Motor neuron (in vitro differentiated cells): ENCODE results near the gene LDLRAD4. TPM values are rescaled to one million over a fixed set of nuclear protein-coding genes. Genes with fewer than 3 reads are reported as not detected.
A peak's percentile ranks its signal among the peaks of the same experiment; 100 is the strongest.
"Not testable (repeated sequence)": the region's sequence is repeated elsewhere in the genome, so short reads cannot be mapped to it uniquely, and the experiment has no call there.

Experiments
- ATAC-seq, 8 experiments: fragments of 200-7000 bp; cut with Tn5 transposase; replicated peaks in 6 of 8; 2 replicates each; pipeline ENCODE4 v1.8.0; 2021; ENCODE audit warnings: mild to moderate bottlenecking in 8 of 8, moderate library complexity in 8 of 8
- H3K27ac ChIP-seq, 2 donors: fragments of 250-450 bp; sonication (Bioruptor Pico); 2 replicates each; pipeline ENCODE4 v1.9.0; 2021; ENCODE audit warnings: antibody characterized with exemption in 2 of 2, mild to moderate bottlenecking in 2 of 2, moderate library complexity in 1 of 2
- H3K4me1 ChIP-seq, 2 donors: fragments of 250-450 bp; sonication (Bioruptor Pico); replicated peaks in 1 of 2; 2 replicates each; pipeline ENCODE4 v1.6.1; 2021; ENCODE audit warnings: antibody characterized with exemption in 2 of 2, mild to moderate bottlenecking in 2 of 2, moderate library complexity in 1 of 2
- H3K4me3 ChIP-seq, 5 donors: fragments of 250-450 bp; sonication (Bioruptor Pico); 2 replicates each; pipeline ENCODE4 v1.9.0; 2021; ENCODE audit warnings: antibody characterized with exemption in 5 of 5, mild to moderate bottlenecking in 5 of 5, moderate library complexity in 4 of 5
- whole genome bisulfite sequencing, 10 experiments: fragments of 450-650 bp; shearing (Covaris generic); methylation state at CpG; one replicate each; pipeline ENCODE4 v1.0.0; 2022; 5-methylcytosine and 5-hydroxymethylcytosine counted together
- in situ Hi-C, 9 experiments: fragments of 400-800 bp; cut with MboI; loops; one replicate each; pipeline ENCODE4 v1.15.0; 2021; ENCODE audit warnings: low sequenced_read_pairs in 9 of 9, low pct_unique_long_range_greater_than_20kb in 2 of 9; ENCODE audit not compliant: unreplicated experiment in 9 of 9
- total RNA-seq, 8 experiments: library from RNA; unstranded; fragments of 300-600 nt; gene quantifications; 2 replicates each; pipeline versions ENCODE4 v1.2.3 to v1.2.4, GENCODE V29; 2022

Gene LDLRAD4
- total RNA-seq, 8 experiments from 2014 or later: 0.25 to 39.8 (median 1.8) TPM

DNA sequence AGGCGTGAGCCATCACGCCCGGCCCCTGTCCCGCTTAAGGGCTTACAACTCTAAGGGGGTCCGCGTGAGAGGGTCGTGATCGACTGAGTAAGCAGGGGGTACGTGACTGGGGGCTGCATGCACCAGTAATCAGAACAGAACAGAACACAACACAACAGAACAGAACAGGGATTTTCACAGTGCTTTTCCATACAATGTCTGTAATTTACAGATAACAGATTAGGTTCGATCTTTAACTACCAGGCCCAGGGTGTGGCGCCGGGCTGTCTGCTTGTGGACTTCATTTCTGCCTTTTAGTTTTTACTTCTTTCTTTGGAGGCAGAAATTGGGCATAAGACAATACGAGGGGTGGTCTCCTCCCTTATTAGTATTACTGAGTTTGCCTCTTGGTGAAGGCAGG, 458.8 kb downstream of the LDLRAD4 start:
- in situ Hi-C loops, ATAC-seq, H3K4me3 ChIP-seq, H3K4me1 ChIP-seq, H3K27ac ChIP-seq: not testable (repeated sequence)
- WGBS, 10 experiments: 95 to 100% (median 100%) methylated on average over 1 to 11 of the region's 13 CpGs; no CpG with 5 or more reads in 3 of the 10 experiments

GRCh38 chr18:13680612-13681011, 462.1 kb downstream of the LDLRAD4 start:
- in situ Hi-C loops: no loop called here
- ATAC-seq: peak in 4 of 8 experiments; percentile 37 to 74 (median 66)
- WGBS, 10 experiments: 57 to 100% (median 77%) methylated on average over 1 to 5 of the region's 5 CpGs
- Histone ChIP-seq H3K4me3 (no peak overlapping the region), H3K4me1 (peaks cover 0 to 2% of the 10 kb centered on the region in 2 donors), H3K27ac (no peak overlapping the region)

GRCh38 chr18:13681701-13682100, 463.1 kb downstream of the LDLRAD4 start:
- 75 to 100% (median 94%) methylated on average over 1 to 6 of the region's 6 CpGs; no CpG with 5 or more reads in 1 of the 10 experiments for WGBS, 10 experiments
- ATAC-seq: no peak
- in situ Hi-C loops: no loop called here
- no peak overlapping the region for H3K27ac ChIP-seq
- H3K4me3 ChIP-seq: no peak overlapping the region
- no peaks in the 10 kb centered on the region for H3K4me1 ChIP-seq

- H3K4me1 ChIP-seq: no peaks in the 10 kb centered on the region
- 82 to 100% (median 94%) methylated on average over 1 to 4 of the region's 4 CpGs for WGBS, 10 experiments
- H3K27ac ChIP-seq: no peak overlapping the region
- no peak overlapping the region for H3K4me3 ChIP-seq
- no peak for ATAC-seq
- in situ Hi-C loops: no loop called here
These were observed 466.0 kb downstream of the LDLRAD4 start for GRCh38 chr18:13684546-13684945.

GRCh38 chr18:13688191-13689136, 469.9 kb downstream of the LDLRAD4 start:
- in situ Hi-C loops: no loop called here
- H3K4me3 ChIP-seq: no peak overlapping the region
- peak in 2 of 8 experiments; percentile 47 to 62 for ATAC-seq
- 78 to 100% (median 94%) methylated on average over 1 to 12 of the region's 21 CpGs for WGBS, 10 experiments
- no peaks in the 10 kb centered on the region for H3K4me1 ChIP-seq
- H3K27ac ChIP-seq: no peak overlapping the region

DNA sequence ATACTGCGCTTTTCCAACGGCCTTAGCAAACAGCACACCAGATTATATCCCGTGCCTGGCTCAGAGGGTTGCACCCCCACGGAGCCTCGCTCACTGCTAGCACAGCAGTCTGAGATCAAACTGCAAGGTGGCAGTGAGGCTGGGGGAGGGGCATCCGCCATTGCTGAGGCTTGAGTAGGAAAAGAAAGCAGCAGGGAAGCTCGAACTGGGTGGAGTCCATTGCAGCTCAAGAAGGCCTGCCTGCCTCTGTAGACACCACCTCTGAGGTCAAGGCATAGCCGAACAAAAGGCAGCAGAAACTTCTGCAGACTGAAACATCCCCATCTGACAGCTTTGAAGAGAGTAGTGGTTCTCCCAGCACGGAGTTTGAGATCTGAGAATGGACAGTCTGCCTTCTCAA, 471.5 kb downstream of the LDLRAD4 start:
- H3K4me3 ChIP-seq, H3K27ac ChIP-seq, in situ Hi-C loops, H3K4me1 ChIP-seq, ATAC-seq: not testable (repeated sequence)
- 83 to 100% (median 92%) methylated on average over 1 to 5 of the region's 9 CpGs; no CpG with 5 or more reads in 6 of the 10 experiments for WGBS, 10 experiments

GRCh38 chr18:13695337-13695736, 476.8 kb downstream of the LDLRAD4 start:
- ATAC-seq, H3K4me1 ChIP-seq, in situ Hi-C loops, H3K27ac ChIP-seq, H3K4me3 ChIP-seq: not testable (repeated sequence)
- WGBS, 10 experiments: 83 to 100% (median 100%) methylated on average over 1 of the region's 5 CpGs; no CpG with 5 or more reads in 7 of the 10 experiments

GRCh38 chr18:13696961-13697360, 478.4 kb downstream of the LDLRAD4 start:
- Histone ChIP-seq H3K4me1 (no peaks in the 10 kb centered on the region), H3K27ac (no peak overlapping the region), H3K4me3 (no peak overlapping the region)
- WGBS, 10 experiments: 64 to 100% (median 92%) methylated on average over 1 to 3 of the region's 3 CpGs; no CpG with 5 or more reads in 1 of the 10 experiments
- no peak for ATAC-seq
- in situ Hi-C loops: no loop called here

DNA sequence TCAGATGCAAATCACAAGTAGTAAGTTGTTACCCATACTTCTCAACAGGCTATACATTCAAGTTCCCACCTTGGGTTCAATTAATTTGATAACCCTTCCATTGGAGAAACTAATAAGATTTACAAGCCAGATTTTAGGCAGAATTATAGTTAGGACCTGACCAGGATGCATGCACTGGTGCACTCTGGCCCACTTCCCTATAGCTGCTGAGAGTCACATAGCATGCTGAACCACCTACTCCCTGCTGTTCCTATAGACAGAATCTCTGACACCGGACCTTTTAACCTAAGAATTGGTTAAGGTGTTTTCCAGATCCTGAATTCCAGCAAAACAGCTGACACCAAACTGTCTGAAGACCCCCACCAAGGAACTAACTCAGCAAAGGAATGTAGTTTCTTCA, 481.6 kb downstream of the LDLRAD4 start:
- in situ Hi-C loops: no loop called here

More for the DNA sequence above, 481.6 kb downstream of the LDLRAD4 start:
- 80 to 100% (median 100%) methylated on average over 1 of the region's 1 CpG; no CpG with 5 or more reads in 5 of the 10 experiments for WGBS, 10 experiments
- no peak overlapping the region for H3K27ac ChIP-seq
- H3K4me3 ChIP-seq: no peak overlapping the region
- ATAC-seq: no peak
- H3K4me1 ChIP-seq: no peaks in the 10 kb centered on the region

Other genes with a start within 250 kb of the LDLRAD4 start
- gene CEP192, start 227.4 kb upstream of the LDLRAD4 start, total RNA-seq: 10 to 100 TPM; 12.0 to 31.6 (median 22.0) TPM